Glutamatergic neuron (in vitro differentiated cells): Measurements from ENCODE around the gene KASH5. TPM values are rescaled to one million over a fixed set of nuclear protein-coding genes. Genes with fewer than 3 reads are reported as not detected.
A peak's percentile ranks its signal among the peaks of the same experiment; 100 is the strongest.

ENCODE experiments used
- DNase-seq: peaks from one replicate; pipeline ENCODE4 v3.0.0; 2022
- H3K27ac Mint-ChIP-seq: one replicate; pipeline ENCODE4 v1.8.0; 2020; ENCODE audit warnings: mild to moderate bottlenecking, mixed read lengths, inconsistent platforms; ENCODE audit not compliant: unreplicated experiment
- H3K27me3 Mint-ChIP-seq: one replicate; pipeline ENCODE4 v1.8.0; 2020; ENCODE audit warnings: mild to moderate bottlenecking, moderate library complexity, mixed read lengths, inconsistent platforms; ENCODE audit not compliant: unreplicated experiment
- H3K36me3 Mint-ChIP-seq: one replicate; pipeline ENCODE4 v1.8.0; 2020; ENCODE audit warnings: mild to moderate bottlenecking, mixed read lengths, inconsistent platforms; ENCODE audit not compliant: unreplicated experiment
- H3K4me1 Mint-ChIP-seq: one replicate; pipeline ENCODE4 v1.8.0; 2020; ENCODE audit warnings: mild to moderate bottlenecking, low read depth, mixed read lengths, inconsistent platforms; ENCODE audit not compliant: unreplicated experiment
- H3K4me3 Mint-ChIP-seq: one replicate; pipeline ENCODE4 v1.8.0; 2020; ENCODE audit warnings: mild to moderate bottlenecking, mixed read lengths, inconsistent platforms; ENCODE audit not compliant: unreplicated experiment
- H3K9me3 Mint-ChIP-seq: one replicate; pipeline ENCODE4 v1.8.0; 2020; ENCODE audit warnings: mild to moderate bottlenecking, moderate library complexity, mixed read lengths, inconsistent platforms; ENCODE audit not compliant: unreplicated experiment
- total RNA-seq: library from RNA; stranded (reverse); fragmentation: NEBNext Ultra II Directional; extraction: Animal tissue kit (Norgen Biotek cat#: 25700); gene quantifications from one replicate; pipeline ENCODE4 v1.2.1, GENCODE V29; 2021; ENCODE audit not compliant: unreplicated experiment
- TF ChIP-seq, protein P1 (sequence below): fragments of 200-600 bp; sonication (generic); IDR thresholded peaks from one replicate; pipeline ENCODE4 v1.5.0; 2021; ENCODE audit not compliant: partially characterized antibody, unreplicated experiment

KASH5 gene
- total RNA-seq, 1 donor from 2014 or later: 0.49 TPM

GRCh38 chr19:49451430-49452181, 63.6 kb downstream of the KASH5 start, which contains the start of gene PIH1D1:
Gene PIH1D1 (minus strand): TSS chr19:49451814. CDS start chr19:49451574, 240 bp downstream.
- peaks cover 3% of the 10 kb centered on the region for H3K27me3 Mint-ChIP-seq
- peak within 1 kb of the TSS; percentile 100 for H3K27ac Mint-ChIP-seq
- TF ChIP-seq, protein P1, sequence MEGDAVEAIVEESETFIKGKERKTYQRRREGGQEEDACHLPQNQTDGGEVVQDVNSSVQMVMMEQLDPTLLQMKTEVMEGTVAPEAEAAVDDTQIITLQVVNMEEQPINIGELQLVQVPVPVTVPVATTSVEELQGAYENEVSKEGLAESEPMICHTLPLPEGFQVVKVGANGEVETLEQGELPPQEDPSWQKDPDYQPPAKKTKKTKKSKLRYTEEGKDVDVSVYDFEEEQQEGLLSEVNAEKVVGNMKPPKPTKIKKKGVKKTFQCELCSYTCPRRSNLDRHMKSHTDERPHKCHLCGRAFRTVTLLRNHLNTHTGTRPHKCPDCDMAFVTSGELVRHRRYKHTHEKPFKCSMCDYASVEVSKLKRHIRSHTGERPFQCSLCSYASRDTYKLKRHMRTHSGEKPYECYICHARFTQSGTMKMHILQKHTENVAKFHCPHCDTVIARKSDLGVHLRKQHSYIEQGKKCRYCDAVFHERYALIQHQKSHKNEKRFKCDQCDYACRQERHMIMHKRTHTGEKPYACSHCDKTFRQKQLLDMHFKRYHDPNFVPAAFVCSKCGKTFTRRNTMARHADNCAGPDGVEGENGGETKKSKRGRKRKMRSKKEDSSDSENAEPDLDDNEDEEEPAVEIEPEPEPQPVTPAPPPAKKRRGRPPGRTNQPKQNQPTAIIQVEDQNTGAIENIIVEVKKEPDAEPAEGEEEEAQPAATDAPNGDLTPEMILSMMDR: no peak
- no peaks in the 10 kb centered on the region for H3K36me3 Mint-ChIP-seq
- peak within 1 kb of the TSS; percentile 100 for H3K4me3 Mint-ChIP-seq
- peaks cover 7% of the 10 kb centered on the region for H3K9me3 Mint-ChIP-seq
- DNase-seq: peak; percentile 88
- peaks cover 10% of the 10 kb centered on the region for H3K4me1 Mint-ChIP-seq

GRCh38 chr19:49453013-49453756, 65.1 kb downstream of the KASH5 start, which contains the start of gene ALDH16A1:
Gene ALDH16A1 (plus strand): TSS chr19:49453225. CDS start chr19:49453332, 107 bp downstream.
- H3K27ac Mint-ChIP-seq: peak within 1 kb of the TSS; percentile 100
- H3K4me1 Mint-ChIP-seq: peaks cover 10% of the 10 kb centered on the region
- no peaks in the 10 kb centered on the region for H3K36me3 Mint-ChIP-seq
- DNase-seq: peak; percentile 98
- H3K9me3 Mint-ChIP-seq: peaks cover 6% of the 10 kb centered on the region
- TF ChIP-seq, protein P1: no peak
- peak within 1 kb of the TSS; percentile 100 for H3K4me3 Mint-ChIP-seq
- H3K27me3 Mint-ChIP-seq: peaks cover 3% of the 10 kb centered on the region

DNA sequence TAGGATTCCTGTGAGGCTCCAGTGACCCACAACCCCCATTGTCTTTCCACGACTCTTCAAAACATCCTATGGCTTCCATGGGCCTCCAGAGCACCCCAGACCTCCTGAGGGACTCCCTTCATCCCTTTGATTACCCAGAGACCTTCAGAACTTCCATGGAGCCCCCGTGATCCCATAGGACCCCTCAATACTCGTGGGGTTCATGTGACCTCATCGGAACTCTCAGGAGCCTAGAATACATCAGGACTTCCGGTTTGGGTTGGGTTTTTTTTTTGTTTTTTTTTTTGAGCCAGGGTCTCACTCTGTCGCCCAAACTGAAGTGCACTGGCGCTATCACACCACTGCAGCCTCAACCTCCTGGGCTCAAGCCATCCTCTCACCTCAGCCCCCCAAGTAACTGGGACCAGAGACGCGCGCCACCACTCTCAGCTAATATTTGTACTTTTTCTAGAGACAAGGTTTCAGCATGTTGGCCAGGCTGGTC, 65.8 kb downstream of the KASH5 start:
- H3K27ac Mint-ChIP-seq: peak overlapping the region; percentile 100
- H3K4me3 Mint-ChIP-seq: peak overlapping the region; percentile 100
- peaks cover 10% of the 10 kb centered on the region for H3K4me1 Mint-ChIP-seq
- peaks cover 4% of the 10 kb centered on the region for H3K9me3 Mint-ChIP-seq
- TF ChIP-seq, protein P1: no peak
- no peak for DNase-seq
- no peaks in the 10 kb centered on the region for H3K36me3 Mint-ChIP-seq
- H3K27me3 Mint-ChIP-seq: peaks cover 3% of the 10 kb centered on the region

DNA sequence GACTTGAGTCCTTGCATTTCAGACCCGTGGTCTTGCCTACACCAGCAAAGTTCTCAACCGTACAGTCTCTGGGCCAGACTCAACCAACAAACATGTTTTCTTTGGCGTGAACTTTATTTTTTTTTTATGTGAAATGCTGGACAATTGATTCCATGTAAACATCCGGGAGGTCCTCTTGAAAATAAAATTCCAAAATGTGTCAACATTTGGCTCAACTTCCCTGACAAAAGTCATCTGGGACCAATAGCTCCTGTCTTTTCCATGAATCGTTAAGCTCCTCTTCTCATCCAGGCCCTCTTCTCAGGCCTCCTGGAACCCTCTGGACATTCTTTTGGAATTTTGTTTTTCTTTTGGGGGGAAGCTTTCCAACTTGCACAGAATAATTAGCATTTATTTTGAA, 67.7 kb downstream of the KASH5 start:
- H3K4me3 Mint-ChIP-seq: no peak overlapping the region

More for the DNA sequence above, 67.7 kb downstream of the KASH5 start:
- Mint-ChIP-seq H3K27me3 (peaks cover 3% of the 10 kb centered on the region), H3K9me3 (peaks cover 6% of the 10 kb centered on the region), H3K27ac (no peak overlapping the region), H3K36me3 (no peaks in the 10 kb centered on the region), H3K4me1 (peaks cover 5% of the 10 kb centered on the region)
- TF ChIP-seq, protein P1: no peak
- no peak for DNase-seq
